GM12878 (cell line): ENCODE results near the gene DAO.

Experiments
- BMI1 ChIP-seq: fragments of 450-650 bp; IDR thresholded peaks from 2 replicates; pipeline ENCODE4 v1.6.1; 2016; ENCODE audit warnings: mild to moderate bottlenecking, moderate library complexity, borderline replicate concordance
- GATAD2B ChIP-seq: fragments of 450-650 bp; conservative IDR thresholded peaks from 2 replicates; pipeline ENCODE4 v1.6.1; 2017; ENCODE audit warnings: low read depth, mild to moderate bottlenecking, moderate library complexity
- POLR2A ChIP-seq: IDR thresholded peaks from 2 replicates; pipeline ENCODE4 v1.6.1; 2011; ENCODE audit warnings: low read depth, mild to moderate bottlenecking, low read length
- ZNF274 ChIP-seq: IDR thresholded peaks from one replicate; pipeline ENCODE4 v1.8.0; 2011; ENCODE audit not compliant: insufficient read length, insufficient read depth

- TF ChIP-seq POLR2A = no peak
- TF ChIP-seq BMI1 = no peak
- TF ChIP-seq GATAD2B = no peak
- no peak for TF ChIP-seq ZNF274
Measured at GRCh38 chr12:108918960-108919642, 39.2 kb downstream of the DAO start.
